ENCODE results near the gene SLC20A1.
"Not testable (repeated sequence)": the region's sequence is repeated elsewhere in the genome, so short reads cannot be mapped to it uniquely, and the experiment has no call there.

The SLC20A1 gene

DNA sequence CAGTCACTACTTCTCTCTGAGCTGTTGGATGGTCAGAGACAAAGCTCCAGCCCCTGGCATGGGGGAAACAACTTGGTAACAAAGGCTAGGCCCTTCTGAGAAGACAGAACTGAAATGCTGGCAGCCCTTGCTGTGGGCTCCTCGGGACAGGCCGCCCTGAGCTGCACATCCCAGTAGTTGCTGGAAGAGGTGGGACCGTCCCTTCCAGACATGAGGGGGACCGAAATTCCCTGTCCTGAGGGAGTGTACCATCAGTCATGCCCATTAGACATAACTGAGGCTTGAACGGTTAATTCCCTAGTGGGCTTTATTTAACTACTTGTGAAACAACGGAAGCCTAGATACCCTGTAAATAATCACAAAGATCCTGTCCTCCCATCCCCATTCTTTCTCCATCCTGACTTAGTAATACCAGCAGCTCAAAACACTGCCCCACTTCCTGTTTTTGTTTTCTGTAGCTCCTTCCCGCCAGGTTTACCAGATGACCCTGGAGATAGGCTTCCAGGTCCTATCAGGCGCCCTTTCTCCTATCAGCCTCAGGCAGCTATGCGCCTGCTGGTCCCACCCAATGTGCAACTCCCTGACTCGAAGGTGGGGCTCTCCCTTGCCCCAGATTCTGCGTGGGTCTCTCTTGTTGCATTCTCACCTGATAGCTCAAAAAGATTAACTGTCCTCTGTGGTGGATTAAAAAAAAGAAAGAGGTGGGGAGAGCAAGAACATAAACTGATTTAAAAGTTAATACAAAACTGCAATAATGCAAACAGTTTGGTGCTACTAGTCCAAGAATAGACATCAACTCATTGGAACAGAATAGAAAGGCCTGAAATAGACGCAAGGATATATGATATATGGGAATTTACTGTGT, 38.0 kb downstream of the SLC20A1 start:
- no peak for DNase-seq (ENCODE audit: low read depth)

- DNase-seq (ENCODE audit: low read depth) = no peak
These were observed 38.7 kb downstream of the SLC20A1 start for GRCh38 chr2:112684415-112684775.

DNA sequence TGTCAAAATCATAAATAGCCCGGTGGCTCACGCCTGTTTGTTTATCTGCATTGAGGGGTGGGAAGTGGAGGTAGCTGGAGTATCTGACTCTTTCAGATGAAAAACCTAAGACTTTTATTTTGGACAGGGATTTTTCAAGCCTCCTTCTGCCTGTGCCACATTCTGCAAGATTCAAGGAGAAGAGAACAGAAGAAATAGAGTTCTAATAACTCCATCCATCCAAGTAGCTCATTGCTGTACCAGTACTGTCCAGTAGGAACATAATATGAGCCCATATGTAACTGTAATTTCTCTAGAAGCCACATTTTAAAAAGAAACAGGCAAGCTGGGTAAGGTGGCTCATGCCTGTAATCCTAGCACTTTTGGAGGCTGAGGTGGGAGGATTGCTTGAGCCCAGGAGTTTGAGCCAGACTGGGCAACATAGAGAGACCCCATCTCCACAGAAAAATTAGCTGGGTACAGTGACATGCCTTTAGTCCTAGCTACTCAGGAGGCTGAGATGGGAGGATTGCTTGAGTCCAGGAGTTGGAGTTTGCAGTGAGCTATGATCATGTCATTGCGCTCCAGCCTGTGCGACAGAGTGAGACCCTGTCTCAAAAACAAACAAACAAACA, 39.6 kb downstream of the SLC20A1 start:
- DNase-seq (ENCODE audit: low read depth) = no peak

GRCh38 chr2:112686348-112687217, 40.8 kb downstream of the SLC20A1 start:
- no peak for DNase-seq (ENCODE audit: low read depth)

DNA sequence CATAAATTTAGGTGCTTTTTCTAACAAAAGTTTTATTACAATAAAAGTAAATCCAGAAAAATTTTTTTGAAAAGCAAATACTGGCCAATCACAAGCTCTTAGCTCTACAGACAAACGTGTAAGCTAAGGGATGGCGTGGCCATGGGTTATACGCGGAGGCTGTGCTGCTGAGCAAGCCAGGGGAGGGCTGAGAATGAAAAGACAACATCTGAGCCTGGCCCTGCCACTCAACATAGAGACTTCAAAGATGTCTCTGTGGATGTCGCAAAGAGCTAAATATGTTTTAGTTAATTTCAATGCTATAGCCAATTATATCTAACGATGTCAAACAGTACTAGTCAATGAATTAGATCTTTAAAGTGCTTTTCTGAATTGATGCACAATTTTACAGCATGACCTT, 41.8 kb downstream of the SLC20A1 start:
- no peak for DNase-seq (ENCODE audit: low read depth)

DNA sequence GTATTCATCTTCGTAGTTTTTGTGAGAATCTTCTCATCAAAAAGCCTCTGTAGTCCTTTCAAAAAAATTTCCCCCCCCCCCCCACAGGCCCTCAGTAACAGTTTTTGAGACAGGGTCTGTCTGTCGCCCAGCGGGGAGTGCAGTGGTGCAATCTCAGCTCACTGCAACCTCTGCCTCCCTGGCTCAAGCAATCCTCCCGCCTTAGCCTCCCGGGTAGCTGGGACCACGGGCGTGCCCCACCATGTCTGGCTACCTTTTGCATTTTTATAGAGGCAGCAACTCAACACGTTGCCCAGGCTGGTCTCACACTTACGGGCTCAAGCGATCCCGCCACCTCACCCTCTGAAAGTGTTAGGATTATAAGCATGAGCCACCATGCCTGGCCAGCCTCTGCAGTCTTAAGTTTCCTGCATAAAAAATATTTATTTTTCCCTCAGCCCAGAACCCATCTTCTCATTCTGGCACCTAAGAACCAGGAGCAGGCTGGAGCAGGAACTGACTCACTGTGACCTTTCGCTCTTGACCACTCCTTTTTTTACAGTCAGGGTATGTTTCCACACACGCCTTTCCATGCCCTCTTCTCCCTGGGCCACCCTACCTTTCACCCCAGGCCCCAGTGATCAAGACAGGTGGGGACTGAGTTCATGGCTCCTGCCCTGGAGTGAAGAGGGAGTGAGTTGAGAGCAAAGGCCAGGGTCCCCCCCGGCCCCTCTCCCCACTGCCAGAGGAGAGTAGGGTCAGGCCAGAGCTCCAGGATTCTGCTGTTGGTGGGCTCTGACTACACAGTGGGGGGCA, 42.5 kb downstream of the SLC20A1 start:
- DNase-seq (ENCODE audit: low read depth) = no peak

- DNase-seq (ENCODE audit: low read depth) = peak; percentile 36
These were observed 45.2 kb downstream of the SLC20A1 start for GRCh38 chr2:112690853-112691401.

- DNase-seq (ENCODE audit: low read depth) = no peak
These were observed 46.1 kb downstream of the SLC20A1 start for GRCh38 chr2:112691881-112692281.

GRCh38 chr2:112692495-112692911, 46.8 kb downstream of the SLC20A1 start:
- peak; percentile 35 for DNase-seq (ENCODE audit: low read depth)

GRCh38 chr2:112692918-112693317, 47.2 kb downstream of the SLC20A1 start:
- DNase-seq (ENCODE audit: low read depth) = no peak

GRCh38 chr2:112693596-112693995, 47.9 kb downstream of the SLC20A1 start:
- DNase-seq (ENCODE audit: low read depth) = no peak

DNA sequence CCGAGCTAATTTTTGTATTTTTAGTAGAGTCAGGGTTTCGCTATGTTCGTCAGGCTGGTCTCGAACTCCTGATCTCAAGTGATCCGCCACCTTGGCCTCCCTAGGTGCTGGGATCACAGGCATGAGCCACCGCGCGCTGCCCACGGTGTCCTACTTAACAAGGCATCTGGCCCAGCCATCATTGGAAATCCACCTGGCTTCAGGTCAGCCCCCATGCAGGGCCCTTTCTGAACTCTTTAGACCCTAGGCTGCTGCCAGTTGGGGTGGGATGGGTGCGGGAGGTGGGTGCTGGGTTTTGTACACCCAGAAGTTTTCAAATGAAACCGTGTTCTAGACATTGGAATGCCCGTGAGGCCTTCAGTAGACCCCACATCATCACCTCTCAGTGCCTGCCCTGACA, 48.4 kb downstream of the SLC20A1 start:
- DNase-seq (ENCODE audit: low read depth) = no peak

- no peak for DNase-seq (ENCODE audit: low read depth)
These were observed 53.2 kb downstream of the SLC20A1 start for GRCh38 chr2:112698834-112699515.

DNA sequence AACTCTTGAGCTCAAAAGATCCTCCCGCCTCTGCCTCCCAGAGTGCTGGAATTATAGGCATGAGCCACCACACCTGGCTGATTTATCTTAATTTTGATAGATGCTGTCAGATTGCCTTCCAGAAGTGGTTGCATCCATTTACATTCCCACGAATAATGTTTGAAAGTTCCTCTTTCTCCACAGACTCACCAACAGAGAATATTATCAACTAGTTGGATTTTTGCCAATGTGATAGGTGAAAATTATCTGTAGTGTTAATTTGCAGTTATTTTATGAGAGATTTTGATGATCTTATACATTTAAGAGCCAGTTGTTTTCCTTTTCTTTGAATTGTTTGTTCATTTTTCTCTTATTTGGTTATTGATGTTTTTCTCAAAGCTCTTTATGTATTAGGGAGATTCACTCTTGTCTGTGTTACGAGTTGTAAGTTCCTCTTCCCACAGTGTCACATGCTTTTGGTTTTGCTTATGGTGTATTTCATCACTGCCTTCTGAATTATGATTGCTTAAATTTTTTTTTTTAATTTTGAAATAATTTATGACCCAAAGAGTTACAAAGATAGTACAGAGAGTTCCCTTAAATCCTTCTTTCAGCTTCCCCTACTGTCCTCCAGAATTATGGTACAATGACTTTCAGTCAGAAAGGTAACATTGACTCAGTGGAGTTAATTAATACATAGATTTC, 54.4 kb downstream of the SLC20A1 start:
- DNase-seq (ENCODE audit: low read depth) = no peak

GRCh38 chr2:112701052-112701451, 55.3 kb downstream of the SLC20A1 start:
- DNase-seq (ENCODE audit: low read depth) = no peak

DNA sequence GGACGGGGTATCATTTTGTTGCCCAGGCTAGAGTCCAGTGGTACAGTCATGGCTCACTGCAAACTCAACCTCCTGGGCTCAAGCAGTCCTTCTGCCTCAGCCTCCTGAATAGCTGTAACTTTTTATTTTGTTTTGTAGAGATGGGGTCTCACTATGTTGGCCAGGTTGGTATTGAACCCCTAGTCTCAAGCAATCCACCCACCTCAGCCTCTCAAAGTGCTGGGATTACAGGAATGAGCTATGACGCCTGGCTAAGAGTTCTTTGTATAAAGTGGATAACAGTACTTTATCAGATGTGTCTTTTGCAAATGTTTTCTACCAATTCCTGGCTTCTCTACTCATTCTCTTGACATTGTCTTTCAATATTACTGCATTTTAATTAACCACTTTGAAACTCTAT, 57.9 kb downstream of the SLC20A1 start:
- no peak for DNase-seq (ENCODE audit: low read depth)

GRCh38 chr2:112705575-112705974, 59.8 kb downstream of the SLC20A1 start:
- DNase-seq (ENCODE audit: low read depth) = no peak

- DNase-seq (ENCODE audit: low read depth) = no peak
These were observed 60.5 kb downstream of the SLC20A1 start for GRCh38 chr2:112706170-112706664.

- DNase-seq (ENCODE audit: low read depth) = not testable (repeated sequence)
These were observed 61.2 kb downstream of the SLC20A1 start for GRCh38 chr2:112706947-112707346.

DNA sequence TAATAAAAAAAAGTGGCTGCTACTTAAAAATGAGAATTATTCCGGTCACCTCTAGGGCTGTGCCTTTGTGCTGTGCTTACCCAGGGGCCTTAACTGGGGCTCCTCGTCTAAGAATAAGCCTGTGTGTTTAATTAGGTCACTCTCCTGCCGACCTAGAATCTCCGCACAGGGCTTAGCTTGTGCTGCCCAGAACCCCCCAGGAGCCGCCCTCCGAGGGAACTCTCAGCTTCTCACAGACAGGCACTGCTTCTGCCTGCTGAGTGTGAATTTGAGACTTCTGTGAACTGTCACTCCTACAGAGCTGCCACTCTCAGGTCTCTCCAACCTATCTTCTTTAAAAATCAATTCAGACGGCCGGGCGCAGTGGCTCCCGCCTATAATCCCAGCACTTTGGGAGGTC, 63.2 kb downstream of the SLC20A1 start:
- no peak for DNase-seq (ENCODE audit: low read depth)
